HEK293 (cell line): ENCODE data around the gene NFKBIE.

Source experiments
- EGR2 ChIP-seq: fragments of 450-650 bp; formaldehyde crosslinking; IDR thresholded peaks from 2 replicates; pipeline ENCODE4 v1.5.1; 2016; ENCODE audit warnings: low read depth, missing biosample characterization, missing genetic modification characterization
- GLIS2 ChIP-seq: fragments of 450-650 bp; formaldehyde crosslinking; IDR thresholded peaks from 2 replicates; pipeline ENCODE4 v1.5.1; 2016; ENCODE audit warnings: missing biosample characterization, missing genetic modification characterization
- KLF8 ChIP-seq: fragments of 450-650 bp; formaldehyde crosslinking; IDR thresholded peaks from 2 replicates; pipeline ENCODE4 v1.5.1; 2016; ENCODE audit warnings: missing biosample characterization, missing genetic modification characterization
- PRDM2 ChIP-seq: fragments of 450-650 bp; formaldehyde crosslinking; IDR thresholded peaks from 2 replicates; pipeline ENCODE4 v1.5.1; 2016; ENCODE audit warnings: missing biosample characterization, missing genetic modification characterization, borderline replicate concordance
- SP3 ChIP-seq: fragments of 450-650 bp; formaldehyde crosslinking; IDR thresholded peaks from 2 replicates; pipeline ENCODE4 v1.5.1; 2016; ENCODE audit warnings: missing biosample characterization, missing genetic modification characterization
- ZBTB7A ChIP-seq: fragments of 450-650 bp; formaldehyde crosslinking; IDR thresholded peaks from 2 replicates; pipeline ENCODE4 v1.5.1; 2016; ENCODE audit warnings: low read depth, missing biosample characterization, missing genetic modification characterization
- ZFP3 ChIP-seq: fragments of 450-650 bp; formaldehyde crosslinking; IDR thresholded peaks from 2 replicates; pipeline ENCODE4 v1.5.1; 2016; ENCODE audit warnings: low read depth, missing biosample characterization, missing genetic modification characterization
- ZNF146 ChIP-seq: fragments of 450-650 bp; formaldehyde crosslinking; IDR thresholded peaks from 2 replicates; pipeline ENCODE4 v1.5.1; 2016; ENCODE audit warnings: missing biosample characterization, missing genetic modification characterization
- ZNF202 ChIP-seq: fragments of 450-650 bp; formaldehyde crosslinking; IDR thresholded peaks from 2 replicates; pipeline ENCODE4 v1.5.1; 2016; ENCODE audit warnings: missing biosample characterization, missing genetic modification characterization, borderline replicate concordance
- ZNF214 ChIP-seq: fragments of 450-650 bp; formaldehyde crosslinking; IDR thresholded peaks from 2 replicates; pipeline ENCODE4 v1.5.1; 2017; ENCODE audit warnings: missing biosample characterization, mild to moderate bottlenecking, missing genetic modification characterization, borderline replicate concordance
- ZNF23 ChIP-seq: fragments of 450-650 bp; formaldehyde crosslinking; IDR thresholded peaks from 2 replicates; pipeline ENCODE4 v1.5.1; 2016; ENCODE audit warnings: missing biosample characterization, missing genetic modification characterization, borderline replicate concordance
- ZNF292 ChIP-seq: fragments of 450-650 bp; formaldehyde crosslinking; IDR thresholded peaks from 2 replicates; pipeline ENCODE4 v1.5.1; 2016; ENCODE audit warnings: low read depth, missing biosample characterization, missing genetic modification characterization, borderline replicate concordance
- ZNF335 ChIP-seq: fragments of 450-650 bp; formaldehyde crosslinking; conservative IDR thresholded peaks from 2 replicates; pipeline ENCODE4 v1.5.1; 2016; ENCODE audit warnings: missing biosample characterization, missing genetic modification characterization
- ZNF366 ChIP-seq: fragments of 450-650 bp; formaldehyde crosslinking; conservative IDR thresholded peaks from 2 replicates; pipeline ENCODE4 v1.5.1; 2016; ENCODE audit warnings: missing biosample characterization, missing genetic modification characterization
- ZNF394 ChIP-seq: fragments of 450-650 bp; formaldehyde crosslinking; IDR thresholded peaks from 2 replicates; pipeline ENCODE4 v1.5.1; 2016; ENCODE audit warnings: missing biosample characterization, missing genetic modification characterization, mild to moderate bottlenecking, moderate library complexity, borderline replicate concordance
- ZNF398 ChIP-seq: fragments of 450-650 bp; formaldehyde crosslinking; IDR thresholded peaks from 2 replicates; pipeline ENCODE4 v1.5.1; 2017; ENCODE audit warnings: missing biosample characterization, missing genetic modification characterization
- ZNF548 ChIP-seq: fragments of 450-650 bp; formaldehyde crosslinking; IDR thresholded peaks from 2 replicates; pipeline ENCODE4 v1.5.1; 2016; ENCODE audit warnings: missing biosample characterization, missing genetic modification characterization
- ZNF580 ChIP-seq: fragments of 450-650 bp; formaldehyde crosslinking; IDR thresholded peaks from 2 replicates; pipeline ENCODE4 v1.5.1; 2016; ENCODE audit warnings: missing biosample characterization, missing genetic modification characterization
- TF ChIP-seq, protein P1 (sequence below): fragments of 450-650 bp; formaldehyde crosslinking; IDR thresholded peaks from 2 replicates; pipeline ENCODE4 v1.5.1; 2016; ENCODE audit warnings: missing biosample characterization, missing genetic modification characterization, low read depth
- TF ChIP-seq, protein P2 (sequence below): fragments of 450-650 bp; formaldehyde crosslinking; IDR thresholded peaks from 2 replicates; pipeline ENCODE4 v1.5.1; 2016; ENCODE audit warnings: missing biosample characterization, missing genetic modification characterization
- TF ChIP-seq, protein P3 (sequence below): fragments of 450-650 bp; formaldehyde crosslinking; IDR thresholded peaks from 2 replicates; pipeline ENCODE4 v1.5.1; 2016; ENCODE audit warnings: missing biosample characterization, missing genetic modification characterization
- TF ChIP-seq, protein P4 (sequence below): fragments of 450-650 bp; IDR thresholded peaks from 2 replicates; pipeline ENCODE4 v1.5.1; 2018; ENCODE audit warnings: missing biosample characterization, mild to moderate bottlenecking, missing genetic modification characterization

NFKBIE gene

GRCh38 chr6:44237813-44238433, 27.4 kb downstream of the NFKBIE start (continued):
- TF ChIP-seq, protein P1, sequence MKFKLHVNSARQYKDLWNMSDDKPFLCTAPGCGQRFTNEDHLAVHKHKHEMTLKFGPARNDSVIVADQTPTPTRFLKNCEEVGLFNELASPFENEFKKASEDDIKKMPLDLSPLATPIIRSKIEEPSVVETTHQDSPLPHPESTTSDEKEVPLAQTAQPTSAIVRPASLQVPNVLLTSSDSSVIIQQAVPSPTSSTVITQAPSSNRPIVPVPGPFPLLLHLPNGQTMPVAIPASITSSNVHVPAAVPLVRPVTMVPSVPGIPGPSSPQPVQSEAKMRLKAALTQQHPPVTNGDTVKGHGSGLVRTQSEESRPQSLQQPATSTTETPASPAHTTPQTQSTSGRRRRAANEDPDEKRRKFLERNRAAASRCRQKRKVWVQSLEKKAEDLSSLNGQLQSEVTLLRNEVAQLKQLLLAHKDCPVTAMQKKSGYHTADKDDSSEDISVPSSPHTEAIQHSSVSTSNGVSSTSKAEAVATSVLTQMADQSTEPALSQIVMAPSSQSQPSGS (tag by site-specific recombination): peak; percentile 95
- TF ChIP-seq ZNF335 (tag by site-specific recombination) (peak; percentile 75), ZNF202 (tag by site-specific recombination) (no peak), ZNF580 (tag by site-specific recombination) (0 out of 2 replicates have a peak, but pooled peaks have one; percentile 36), ZNF214 (tag by site-specific recombination) (no peak), KLF8 (tag by site-specific recombination) (peak; percentile 92), ZNF23 (tag by site-specific recombination) (no peak), ZNF548 (tag by site-specific recombination) (0 out of 2 replicates have a peak, but pooled peaks have one; percentile 11), ZBTB7A (peak; percentile 87), ZNF292 (no peak), ZNF366 (0 out of 2 replicates have a peak, but pooled peaks have one; percentile 10), ZNF146 (0 out of 2 replicates have a peak, but pooled peaks have one; percentile 36), GLIS2 (tag by site-specific recombination) (peak; percentile 86; the same call in 1 of the 2 replicates), ZNF394 (tag by site-specific recombination) (peak; percentile 65; the same call in 1 of the 2 replicates), EGR2 (tag by site-specific recombination) (peak; percentile 76), PRDM2 (tag by site-specific recombination) (peak; percentile 93; the same call in 1 of the 2 replicates), ZNF398 (tag by site-specific recombination) (peak; percentile 94), ZFP3 (no peak), SP3 (tag by site-specific recombination) (peak; percentile 49; the same call in 1 of the 2 replicates)
- TF ChIP-seq, protein P2, sequence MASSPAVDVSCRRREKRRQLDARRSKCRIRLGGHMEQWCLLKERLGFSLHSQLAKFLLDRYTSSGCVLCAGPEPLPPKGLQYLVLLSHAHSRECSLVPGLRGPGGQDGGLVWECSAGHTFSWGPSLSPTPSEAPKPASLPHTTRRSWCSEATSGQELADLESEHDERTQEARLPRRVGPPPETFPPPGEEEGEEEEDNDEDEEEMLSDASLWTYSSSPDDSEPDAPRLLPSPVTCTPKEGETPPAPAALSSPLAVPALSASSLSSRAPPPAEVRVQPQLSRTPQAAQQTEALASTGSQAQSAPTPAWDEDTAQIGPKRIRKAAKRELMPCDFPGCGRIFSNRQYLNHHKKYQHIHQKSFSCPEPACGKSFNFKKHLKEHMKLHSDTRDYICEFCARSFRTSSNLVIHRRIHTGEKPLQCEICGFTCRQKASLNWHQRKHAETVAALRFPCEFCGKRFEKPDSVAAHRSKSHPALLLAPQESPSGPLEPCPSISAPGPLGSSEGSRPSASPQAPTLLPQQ: peak; percentile 89; the same call in 1 of the 2 replicates
- TF ChIP-seq, protein P3, sequence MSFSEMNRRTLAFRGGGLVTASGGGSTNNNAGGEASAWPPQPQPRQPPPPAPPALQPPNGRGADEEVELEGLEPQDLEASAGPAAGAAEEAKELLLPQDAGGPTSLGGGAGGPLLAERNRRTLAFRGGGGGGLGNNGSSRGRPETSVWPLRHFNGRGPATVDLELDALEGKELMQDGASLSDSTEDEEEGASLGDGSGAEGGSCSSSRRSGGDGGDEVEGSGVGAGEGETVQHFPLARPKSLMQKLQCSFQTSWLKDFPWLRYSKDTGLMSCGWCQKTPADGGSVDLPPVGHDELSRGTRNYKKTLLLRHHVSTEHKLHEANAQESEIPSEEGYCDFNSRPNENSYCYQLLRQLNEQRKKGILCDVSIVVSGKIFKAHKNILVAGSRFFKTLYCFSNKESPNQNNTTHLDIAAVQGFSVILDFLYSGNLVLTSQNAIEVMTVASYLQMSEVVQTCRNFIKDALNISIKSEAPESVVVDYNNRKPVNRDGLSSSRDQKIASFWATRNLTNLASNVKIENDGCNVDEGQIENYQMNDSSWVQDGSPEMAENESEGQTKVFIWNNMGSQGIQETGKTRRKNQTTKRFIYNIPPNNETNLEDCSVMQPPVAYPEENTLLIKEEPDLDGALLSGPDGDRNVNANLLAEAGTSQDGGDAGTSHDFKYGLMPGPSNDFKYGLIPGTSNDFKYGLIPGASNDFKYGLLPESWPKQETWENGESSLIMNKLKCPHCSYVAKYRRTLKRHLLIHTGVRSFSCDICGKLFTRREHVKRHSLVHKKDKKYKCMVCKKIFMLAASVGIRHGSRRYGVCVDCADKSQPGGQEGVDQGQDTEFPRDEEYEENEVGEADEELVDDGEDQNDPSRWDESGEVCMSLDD (tag by site-specific recombination): peak; percentile 87
- TF ChIP-seq, protein P4, sequence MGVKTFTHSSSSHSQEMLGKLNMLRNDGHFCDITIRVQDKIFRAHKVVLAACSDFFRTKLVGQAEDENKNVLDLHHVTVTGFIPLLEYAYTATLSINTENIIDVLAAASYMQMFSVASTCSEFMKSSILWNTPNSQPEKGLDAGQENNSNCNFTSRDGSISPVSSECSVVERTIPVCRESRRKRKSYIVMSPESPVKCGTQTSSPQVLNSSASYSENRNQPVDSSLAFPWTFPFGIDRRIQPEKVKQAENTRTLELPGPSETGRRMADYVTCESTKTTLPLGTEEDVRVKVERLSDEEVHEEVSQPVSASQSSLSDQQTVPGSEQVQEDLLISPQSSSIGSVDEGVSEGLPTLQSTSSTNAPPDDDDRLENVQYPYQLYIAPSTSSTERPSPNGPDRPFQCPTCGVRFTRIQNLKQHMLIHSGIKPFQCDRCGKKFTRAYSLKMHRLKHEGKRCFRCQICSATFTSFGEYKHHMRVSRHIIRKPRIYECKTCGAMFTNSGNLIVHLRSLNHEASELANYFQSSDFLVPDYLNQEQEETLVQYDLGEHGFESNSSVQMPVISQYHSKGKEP (tag by site-specific recombination): no peak
